ENCODE data around the gene EML1.

DNA sequence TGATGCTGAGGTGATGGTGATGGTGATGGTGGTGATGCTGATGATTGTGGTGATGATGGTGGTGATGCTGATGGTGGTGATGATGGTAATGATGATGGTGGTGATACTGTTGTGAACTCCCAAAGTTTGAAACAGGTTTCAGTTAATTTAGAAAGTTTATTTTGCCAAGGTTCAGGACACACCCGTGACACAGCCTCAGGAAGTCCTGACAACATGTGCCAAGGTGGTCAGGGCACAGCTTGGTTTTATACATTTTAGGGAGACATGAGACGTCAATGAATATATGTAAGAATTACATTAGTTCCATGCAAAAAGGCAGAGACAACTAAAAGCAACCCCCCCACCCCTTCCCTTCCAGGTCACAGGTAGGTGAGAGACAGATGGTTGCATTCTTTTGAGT, 159.2 kb downstream of the EML1 start:
- TF ChIP-seq, protein P1, sequence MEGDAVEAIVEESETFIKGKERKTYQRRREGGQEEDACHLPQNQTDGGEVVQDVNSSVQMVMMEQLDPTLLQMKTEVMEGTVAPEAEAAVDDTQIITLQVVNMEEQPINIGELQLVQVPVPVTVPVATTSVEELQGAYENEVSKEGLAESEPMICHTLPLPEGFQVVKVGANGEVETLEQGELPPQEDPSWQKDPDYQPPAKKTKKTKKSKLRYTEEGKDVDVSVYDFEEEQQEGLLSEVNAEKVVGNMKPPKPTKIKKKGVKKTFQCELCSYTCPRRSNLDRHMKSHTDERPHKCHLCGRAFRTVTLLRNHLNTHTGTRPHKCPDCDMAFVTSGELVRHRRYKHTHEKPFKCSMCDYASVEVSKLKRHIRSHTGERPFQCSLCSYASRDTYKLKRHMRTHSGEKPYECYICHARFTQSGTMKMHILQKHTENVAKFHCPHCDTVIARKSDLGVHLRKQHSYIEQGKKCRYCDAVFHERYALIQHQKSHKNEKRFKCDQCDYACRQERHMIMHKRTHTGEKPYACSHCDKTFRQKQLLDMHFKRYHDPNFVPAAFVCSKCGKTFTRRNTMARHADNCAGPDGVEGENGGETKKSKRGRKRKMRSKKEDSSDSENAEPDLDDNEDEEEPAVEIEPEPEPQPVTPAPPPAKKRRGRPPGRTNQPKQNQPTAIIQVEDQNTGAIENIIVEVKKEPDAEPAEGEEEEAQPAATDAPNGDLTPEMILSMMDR (IDR thresholded peaks at IDR 0.05), result no peak
- TF ChIP-seq ZFX (IDR thresholded peaks at IDR 0.05; ENCODE audit: borderline replicate concordance), result no peak

Measured in 22Rv1 (cell line).